ENCODE measurements around the gene TTC8.
"Not testable (repeated sequence)": the region's sequence is repeated elsewhere in the genome, so short reads cannot be mapped to it uniquely, and the experiment has no call there.

TTC8 gene

DNA sequence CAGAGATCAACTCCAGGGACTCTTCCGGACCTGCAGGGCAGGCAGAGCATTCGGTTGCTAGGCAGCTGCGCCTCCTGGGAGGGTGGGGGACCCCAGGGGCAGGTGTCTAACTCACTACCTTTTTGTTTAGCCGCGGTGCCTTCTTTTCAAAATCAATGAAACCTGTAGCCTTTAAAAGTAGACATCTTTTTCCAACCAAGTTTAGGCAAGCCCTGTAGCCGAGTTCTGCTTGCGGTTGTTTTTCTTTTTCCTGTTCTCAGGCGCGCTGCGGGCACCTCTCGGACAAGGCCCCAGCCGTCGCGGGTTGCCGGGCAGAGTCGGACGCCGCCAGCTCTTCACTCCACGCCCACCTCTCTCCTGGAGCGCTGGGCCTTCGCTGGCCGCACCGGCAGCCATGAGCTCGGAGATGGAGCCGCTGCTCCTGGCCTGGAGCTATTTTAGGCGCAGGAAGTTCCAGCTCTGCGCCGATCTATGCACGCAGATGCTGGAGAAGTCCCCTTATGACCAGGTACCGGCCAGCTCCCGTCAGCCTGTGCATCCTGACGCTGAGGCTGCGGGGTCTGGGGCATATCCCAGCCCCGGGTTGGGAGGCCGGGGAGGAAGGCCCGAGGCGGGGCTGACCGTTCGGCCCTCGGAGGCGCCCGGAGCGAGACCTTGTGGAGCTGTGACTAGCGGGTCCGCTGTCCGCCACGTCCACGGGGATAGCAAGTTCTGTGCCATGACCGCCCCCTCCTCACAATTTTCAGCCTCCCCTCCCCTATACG lies at the start of gene TTC8:
Gene TTC8, plus strand, starts transcription at position 338 of the 764 bp plus-strand sequence. Its CDS starts 57 bp downstream, at position 395.
- DNase-seq: peak; percentile 71

DNA sequence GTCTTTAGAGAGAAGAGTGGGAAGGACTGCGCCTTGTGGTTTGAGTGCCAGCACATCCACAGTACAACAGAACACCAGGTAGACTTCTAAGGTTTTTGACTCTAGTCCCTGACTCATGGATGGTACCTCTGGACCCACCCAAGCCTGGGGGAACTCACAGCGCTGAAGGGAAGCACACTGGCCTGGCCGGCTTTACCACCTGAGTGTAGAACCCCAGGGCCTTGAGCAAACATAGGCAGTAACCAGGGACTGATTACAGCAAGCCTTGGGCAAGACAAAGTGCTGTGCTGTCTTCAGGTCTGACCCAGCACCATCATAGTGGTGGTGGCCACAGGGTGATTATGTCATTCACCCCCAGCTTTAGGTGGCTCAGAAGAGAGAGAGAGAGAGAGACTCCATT lies 48.9 kb upstream of the TTC8 start:
- no peak for DNase-seq

DNA sequence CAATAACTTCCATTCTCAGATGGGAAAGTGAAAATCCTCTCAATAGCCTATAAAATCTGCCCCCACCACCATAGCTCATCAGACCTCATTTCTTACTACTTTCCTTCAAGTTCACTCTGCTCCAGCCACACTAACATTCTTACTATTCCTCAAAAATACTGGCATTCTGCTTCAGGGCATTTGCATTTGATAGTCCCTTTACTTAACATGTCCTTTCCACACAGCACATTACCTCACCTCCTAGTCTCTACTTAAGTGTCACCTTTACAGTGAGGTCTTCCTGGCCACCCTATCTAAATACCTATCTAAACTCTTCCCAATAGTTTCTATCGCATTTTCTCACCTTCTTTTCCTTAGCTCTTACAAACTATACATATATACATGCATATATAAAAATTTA lies 38.5 kb upstream of the TTC8 start:
- DNase-seq: no peak

DNA sequence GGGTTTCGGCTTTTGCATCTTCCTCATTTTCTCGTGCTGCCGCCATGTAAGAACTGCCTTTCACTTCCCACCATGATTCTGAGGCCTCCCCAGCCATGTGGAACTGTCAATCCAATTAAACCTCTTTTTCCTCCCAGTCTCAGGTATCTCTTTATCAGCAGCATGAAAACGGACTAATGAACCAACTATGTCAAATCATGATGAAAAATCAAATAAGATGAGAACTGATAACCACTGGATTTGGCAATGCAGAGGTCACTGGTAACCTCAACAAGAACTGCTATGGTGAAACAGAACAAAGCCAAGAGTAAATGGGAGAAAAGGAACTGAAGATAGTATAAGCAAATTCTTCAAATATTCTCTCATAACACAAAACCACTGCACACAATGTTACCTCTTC lies 37.7 kb upstream of the TTC8 start:
- DNase-seq: no peak

DNA sequence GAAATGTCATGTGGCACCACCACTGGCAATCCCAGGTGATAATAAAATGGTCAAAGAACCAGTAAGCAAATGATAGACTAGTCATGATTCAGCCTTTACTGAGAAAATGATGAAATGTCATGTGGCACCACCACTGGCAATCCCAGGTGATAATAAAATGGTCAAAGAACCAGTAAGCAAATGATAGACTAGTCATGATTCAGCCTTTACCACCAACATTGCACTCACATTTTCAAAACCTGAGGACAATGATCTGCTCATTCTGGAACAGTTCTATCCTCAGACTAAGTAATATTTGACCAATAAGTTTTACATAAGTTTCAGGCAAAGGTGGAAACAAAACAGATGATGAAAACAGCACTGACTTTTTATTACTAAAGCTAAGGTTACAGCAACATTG lies 34.9 kb upstream of the TTC8 start:
- DNase-seq: not testable (repeated sequence)

DNA sequence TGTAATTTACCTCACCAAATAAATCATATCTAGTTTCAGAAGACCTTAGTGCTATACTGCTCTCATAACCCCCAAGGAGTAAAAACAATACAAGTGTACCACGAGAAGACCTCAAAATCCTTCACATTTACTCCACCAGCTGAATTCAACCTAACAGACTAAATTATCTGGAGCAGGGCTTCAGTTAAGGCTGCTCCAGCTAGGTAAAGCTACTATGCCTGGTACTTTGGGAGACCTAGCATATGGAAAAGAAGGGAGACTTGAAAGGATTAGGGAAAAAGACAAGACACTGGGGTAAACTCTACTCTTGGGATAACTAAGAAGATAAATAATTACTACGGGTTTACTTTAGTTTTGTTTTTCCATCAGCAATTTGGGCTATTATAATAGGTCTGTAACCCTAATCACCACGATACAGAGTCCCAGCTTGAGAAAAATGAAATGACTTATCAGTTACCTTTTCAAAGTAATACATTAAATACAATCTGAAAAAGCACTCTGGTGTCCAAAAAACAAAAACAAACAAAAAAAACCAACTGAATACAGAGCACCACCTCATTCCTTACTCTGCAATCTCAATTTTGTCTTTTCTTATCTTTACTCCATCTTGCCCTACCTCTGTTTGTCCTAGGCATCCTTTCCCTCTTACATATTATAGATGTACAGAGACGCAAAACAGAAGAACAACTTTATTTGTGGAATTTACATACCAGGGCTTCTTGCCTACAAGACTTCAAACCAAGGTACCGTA lies 33.8 kb upstream of the TTC8 start:
- DNase-seq: no peak

DNA sequence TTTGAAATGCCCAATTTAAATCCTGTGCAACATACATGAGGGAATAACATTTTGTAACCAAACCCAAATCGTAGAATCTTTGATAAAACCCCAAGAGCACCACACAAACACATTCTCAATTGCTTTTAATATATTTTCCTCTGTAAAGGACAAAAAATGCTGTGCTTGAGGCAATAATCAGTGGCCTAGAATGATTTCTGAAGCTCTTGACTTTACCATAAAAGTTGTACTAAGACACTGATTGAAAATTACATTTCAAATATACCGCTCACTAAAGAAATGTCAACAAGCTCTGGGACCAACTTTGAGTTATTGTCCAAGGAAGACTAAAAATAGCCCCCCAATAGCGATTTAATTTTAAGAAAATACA lies 33.2 kb upstream of the TTC8 start:
- no peak for DNase-seq

DNA sequence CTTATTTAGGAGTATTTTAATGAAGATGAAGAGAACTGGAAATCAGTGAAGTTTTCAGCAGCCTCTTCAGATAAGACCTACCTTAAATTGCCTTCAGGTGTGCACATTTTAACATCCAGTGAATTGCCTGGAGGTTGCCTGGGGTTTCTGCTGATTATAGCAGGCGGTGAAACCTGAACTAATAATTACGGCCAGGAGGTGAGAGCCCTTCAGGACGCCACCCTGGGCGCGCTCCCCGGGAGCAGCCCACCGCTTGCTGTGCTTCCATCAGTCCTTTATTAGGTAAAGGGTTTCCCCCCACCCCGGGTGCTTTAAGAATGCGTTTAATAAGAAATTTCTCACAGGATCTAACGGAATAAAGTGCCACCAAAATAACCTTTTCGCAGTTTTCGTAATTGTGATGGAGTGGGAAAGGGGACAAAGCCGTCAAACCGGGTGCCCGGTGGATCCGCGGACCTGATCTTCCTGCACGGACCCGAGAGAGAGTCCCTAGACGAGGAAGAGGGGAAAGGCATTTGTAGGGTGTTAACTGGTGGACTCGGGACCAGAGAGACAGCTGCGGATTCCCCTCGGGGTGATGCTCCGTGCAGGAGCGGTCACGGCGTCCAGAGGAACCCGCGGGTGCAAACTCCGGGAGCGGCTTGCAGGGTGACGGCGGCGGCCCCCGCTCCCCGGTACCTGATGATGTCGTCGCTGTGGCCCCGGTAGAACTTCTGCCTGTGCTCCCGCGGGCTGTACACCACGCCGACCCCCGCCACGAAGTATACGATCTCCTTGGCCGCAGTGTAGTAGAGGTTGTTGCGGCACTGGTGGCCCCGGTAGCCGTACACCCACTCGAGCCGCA lies 32.6 kb upstream of the TTC8 start:
- peak; percentile 9 for DNase-seq

DNA sequence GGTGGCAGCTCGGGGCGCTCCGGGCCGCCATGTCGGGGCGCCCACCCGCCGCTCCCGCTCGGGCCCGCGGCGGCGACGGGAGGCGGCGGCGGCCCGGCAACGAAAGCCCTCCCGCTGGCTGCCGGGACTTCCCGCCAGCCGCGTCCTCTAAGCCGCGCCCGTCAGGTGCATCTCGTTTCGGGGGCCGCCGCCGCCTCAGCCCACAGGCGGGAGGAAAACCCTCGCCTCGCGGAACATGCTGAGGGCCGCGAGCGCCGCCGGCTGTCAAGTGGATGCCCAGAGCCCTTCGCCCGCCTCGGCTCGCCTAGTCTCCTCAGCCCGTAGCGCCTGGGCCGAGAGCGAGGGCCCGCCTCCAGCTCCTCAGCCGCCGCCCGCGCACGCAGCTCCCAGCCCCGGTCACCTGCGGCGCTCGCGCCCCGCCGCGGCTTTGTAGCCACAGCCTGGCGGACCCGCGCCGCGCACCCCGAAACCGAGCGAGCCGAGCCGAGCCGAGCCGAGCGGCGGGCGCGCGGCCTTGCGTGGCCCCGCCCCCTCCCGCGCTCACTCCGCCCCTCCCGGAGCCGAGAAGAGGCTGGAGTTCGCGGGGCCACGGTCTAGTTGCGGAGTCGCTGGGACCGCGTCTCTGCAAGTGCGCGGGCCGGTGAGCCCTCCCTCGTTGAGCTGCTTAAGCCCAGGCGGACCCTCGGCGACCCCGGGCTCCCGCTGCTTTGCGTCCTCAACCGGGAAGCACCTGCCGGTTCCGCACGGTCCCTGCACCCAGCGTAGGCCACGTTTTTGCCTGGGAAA lies 31.8 kb upstream of the TTC8 start, which contains the start of gene EML5:
Gene EML5, minus strand, starts transcription at position 481 of the 786 bp plus-strand sequence. Its CDS starts 450 bp downstream, at position 31.
- peak; percentile 77 for DNase-seq

DNA sequence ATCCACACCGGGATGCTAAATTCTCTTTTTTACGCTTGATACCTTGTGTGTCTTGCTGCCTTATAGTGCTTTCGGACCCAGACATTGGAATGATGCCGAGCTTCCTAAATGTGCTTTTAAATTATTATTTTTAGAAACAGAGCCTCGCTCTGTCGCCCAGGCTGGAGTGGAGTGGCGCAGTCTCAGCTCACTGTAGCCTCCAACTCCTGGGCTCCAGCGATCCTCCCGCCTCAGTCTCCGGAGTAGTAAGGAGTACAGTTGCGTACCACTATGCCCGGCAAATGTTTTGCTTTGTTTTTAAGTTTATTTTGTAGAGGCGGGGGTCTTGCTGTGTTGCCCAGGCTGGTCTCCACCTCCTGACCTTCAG lies 31.2 kb upstream of the TTC8 start:
- DNase-seq: no peak

DNA sequence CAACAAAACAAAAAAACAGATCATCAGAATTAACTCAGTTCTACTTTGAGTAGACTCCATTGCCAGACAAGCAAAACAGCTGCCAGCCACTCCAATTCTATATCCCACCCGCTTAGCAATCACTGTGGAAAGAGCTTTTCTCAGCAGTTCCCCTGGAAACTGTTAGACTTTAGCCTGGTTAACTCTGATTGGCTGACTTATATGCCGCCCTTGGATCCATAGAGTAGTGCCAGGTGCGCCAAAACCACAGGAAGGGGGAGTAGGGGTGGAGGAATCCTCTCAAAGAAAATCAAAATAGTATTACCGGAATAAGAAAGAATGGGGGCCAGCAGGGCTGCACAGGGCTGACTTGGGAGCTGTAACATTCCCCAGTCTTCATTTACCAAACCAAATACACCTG lies 26.3 kb upstream of the TTC8 start:
- DNase-seq: no peak

DNA sequence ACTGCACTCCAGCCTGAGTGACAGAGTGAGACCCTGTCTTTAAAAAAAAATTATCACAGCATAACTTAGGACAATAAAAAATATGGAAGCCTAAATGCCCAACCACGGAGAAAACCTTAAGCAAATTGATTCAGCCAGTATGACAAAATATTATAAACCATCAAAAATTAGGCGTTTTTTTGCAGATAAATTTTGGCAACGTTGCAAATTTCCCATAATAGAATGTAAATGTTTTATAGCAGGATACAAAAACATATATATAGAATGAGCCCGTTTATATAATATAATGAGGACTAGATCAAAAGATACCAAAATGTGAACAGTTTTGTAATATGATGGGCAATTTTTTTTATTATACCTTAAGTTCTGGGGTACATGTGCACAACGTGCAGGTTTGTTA lies 24.9 kb upstream of the TTC8 start:
- no peak for DNase-seq

DNA sequence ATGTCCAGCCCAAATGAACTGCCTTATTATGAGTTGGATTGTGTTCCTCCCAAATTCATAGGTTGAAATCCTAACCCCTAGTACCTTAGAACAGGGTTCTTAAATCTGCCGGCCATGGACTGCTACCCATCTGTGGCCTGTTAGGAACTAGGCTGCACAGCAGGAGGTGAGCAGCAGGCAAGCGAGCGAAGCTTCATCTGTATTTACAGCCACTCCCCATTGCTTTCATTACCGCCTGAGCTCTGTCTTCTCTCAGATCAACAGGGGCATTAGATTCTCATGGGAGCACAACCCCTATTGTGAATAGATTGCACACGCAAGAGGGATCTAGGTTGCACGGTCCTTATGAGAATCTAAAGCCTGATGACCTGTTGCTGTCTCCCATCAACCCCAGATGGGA lies 21.9 kb upstream of the TTC8 start:
- no peak for DNase-seq

DNA sequence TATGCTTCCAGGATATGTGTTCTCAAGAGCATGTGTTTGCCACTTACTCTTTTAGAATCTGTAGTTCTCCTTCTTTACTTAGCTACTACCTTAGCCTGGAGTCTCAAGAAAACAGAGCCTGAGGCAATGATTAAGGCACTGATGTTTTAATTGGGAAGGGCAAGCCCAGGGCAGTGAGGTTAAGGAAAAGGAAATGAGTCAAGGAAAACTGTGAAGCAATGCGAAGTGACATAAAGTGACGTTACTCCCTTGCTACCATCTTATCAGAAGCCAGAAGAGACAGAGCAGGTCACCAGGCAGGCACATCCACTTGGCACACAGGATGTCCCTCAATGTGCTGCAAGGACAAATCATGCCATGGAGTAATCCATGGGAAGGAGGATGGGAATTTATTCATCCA lies 20.4 kb upstream of the TTC8 start:
- no peak for DNase-seq

DNA sequence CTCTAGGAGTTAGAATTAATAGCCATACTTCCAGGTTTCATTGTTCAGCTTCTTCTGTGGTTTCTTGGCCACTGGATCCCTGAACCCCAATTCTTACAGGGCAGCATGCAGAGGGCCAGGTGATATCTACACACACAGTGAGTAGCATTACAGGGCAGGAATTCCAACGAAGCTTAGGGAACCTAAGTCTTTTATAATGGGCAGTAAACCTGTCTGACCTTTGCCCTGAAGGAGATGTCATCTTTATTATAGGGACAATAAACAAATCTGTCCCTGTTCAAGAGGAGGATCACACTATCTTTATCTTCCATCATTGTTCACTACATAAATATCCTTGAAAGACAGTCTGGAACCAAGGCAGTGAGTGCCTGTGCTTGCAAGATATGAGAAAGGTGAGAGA lies 20.0 kb upstream of the TTC8 start:
- DNase-seq: no peak

DNA sequence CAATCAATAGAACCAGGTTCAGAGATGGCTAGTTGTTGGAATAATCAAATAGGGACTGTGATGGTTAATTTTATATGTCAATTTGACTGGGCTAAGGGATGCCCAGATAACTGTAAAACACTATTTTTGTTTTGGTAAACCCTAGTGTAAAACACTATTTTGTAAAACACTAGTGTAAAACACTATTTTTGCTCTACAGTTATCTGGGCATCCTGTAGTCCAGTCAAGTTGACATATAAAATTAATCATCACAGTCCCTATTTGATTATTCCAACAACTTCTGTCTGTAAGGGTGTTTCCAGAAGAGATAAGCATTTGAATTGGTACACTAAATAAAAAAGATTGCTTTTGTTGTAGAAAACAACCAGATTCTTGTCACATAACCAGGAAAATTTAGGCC lies 16.1 kb upstream of the TTC8 start:
- DNase-seq: no peak

DNA sequence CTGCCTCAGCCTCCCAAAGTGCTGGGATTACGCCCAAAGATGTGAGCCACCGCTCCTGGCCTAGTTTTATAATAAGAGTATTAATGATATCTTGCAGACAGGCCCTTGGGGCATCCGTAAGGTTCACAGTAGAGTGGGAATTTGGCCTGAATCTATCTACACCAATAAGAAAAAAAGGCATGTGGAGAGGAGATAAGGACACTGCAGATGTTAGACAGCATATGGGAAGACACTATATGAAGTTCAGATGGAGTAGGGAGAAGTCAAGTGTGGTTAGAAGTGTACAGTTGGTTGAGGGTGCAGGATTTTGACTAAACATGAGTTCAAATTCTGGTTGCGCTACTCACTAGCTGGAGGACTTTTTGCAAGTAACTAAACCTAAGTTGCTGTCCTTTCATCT lies 8.5 kb upstream of the TTC8 start:
- no peak for DNase-seq

DNA sequence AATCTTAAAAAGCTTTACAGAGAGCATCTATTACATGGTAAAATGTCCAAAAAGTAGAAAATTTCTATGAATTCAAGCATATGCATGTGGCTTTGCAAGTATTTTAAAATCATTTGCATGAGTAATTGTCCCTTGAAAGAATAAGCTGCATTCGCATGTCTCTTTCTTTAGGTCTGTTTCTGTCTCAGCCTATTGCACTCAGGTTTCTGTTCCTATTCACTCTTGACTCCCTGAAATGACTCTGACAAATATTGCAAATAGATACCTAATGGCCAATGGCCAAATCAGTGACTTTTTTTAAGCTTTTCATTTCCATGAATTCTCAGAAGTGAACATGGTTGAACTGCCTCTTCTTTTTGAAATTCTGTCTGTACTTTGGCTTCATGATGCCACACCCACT lies 6.4 kb upstream of the TTC8 start:
- no peak for DNase-seq

DNA sequence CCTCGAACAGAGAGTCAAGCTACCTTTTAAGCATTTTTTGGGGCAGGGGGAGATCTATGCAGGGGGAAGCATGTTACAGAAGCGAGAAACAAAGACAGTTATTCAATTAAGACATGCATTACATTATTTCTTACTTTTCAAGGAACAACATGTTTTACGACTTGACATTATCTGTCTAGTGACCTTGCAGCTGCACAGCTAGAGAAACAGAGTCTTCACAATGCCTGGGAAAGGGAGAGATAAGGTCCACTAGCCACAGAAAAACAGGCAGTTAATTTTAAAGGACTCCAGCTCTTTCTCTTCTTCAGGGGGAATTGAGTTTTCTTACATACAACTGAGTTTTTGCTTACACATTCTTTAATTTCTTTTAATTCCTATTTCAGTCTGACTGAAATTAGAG lies 4.8 kb upstream of the TTC8 start:
- DNase-seq: not testable (repeated sequence)

DNA sequence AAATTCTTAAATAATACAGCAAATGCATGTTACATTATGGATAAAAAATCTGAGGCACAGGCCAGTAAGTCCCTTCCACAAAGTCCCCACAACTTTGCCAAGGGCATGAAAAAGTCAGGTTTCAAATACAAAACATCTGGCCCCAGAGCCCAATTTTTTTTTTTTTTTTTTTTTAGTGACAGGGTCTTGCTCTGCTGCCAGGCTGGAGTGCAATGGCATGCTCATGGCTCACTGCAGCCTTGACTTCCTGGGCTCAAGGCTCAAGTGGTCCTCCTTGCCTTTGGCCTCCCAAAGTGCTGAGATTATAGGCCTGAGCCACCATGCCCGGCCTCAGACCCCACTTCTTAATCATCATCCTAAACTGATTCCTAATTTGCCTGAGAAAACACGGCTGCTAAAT lies 3.1 kb upstream of the TTC8 start:
- DNase-seq: no peak

DNA sequence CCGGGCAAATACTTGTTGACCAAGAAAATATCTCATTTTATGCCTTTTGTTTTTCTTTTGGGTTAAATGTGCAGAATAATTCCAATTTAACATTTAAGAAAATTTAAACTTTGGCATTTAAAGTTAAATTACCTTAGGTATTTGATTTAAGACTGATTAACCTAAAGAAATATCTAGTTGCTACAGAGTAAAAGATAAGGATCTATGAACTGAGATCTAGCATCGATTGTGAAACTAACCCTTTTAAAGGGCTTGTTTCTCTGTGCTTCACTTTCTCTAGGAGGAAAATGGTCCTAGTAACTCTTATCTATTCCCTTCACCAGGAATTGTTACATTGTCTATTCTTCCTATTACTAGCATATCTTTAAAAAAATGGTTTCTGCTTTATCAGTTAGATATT lies 2.6 kb upstream of the TTC8 start:
- DNase-seq: no peak

DNA sequence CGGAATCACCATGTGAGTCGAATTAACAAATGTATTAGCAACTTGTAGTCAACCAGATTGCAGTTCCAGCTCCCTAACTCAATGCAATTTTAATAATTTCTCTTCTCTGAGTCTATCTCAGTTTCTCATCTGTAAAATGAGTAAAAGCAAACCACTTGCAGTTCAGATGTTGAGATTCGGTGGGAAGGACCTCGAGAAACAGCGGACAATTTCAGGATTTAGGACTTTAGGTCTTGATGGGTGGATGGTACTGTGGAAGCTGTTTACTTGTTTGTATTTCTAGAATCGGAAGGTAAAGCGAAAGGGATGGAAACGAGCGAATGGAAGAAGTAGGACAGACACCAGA lies 510 bp upstream of the TTC8 start:
- no peak for DNase-seq

DNA sequence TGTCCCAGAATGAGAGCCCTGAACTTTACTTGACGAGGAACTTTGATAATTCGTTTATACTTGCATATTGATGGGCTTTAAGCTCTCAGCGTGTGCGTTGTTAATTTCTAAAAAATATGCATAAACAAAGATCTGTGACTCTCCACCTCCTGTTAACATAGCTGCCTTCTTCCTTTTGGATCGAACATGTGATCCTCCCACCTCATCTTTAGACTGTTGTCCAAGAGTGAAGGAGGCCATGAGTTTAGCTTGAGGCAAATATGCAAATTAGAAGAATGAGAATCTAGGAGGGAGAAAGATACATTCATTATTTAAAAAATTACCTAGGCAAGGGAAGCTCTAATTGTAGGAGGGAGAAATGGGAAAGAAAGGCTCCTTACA lies 617 bp downstream of the TTC8 start:
- no peak for DNase-seq
